Stimulated activated CD8-positive, alpha-beta memory T cell treated with anti-CD3 and anti-CD28 coated beads, Interleukin-7, amount 100 ng/mL, for 48 hours (primary cell): Measurements from ENCODE around the gene CNNM2.
A peak's percentile ranks its signal among the peaks of the same experiment; 100 is the strongest.

Source experiments
- DNase-seq, 2 donors: peaks; one replicate each; pipeline ENCODE4 v3.0.0-alpha.2; 2020; ENCODE audit warnings: low read depth in 1 of 2; ENCODE audit errors: extremely low read depth in 1 of 2

Gene CNNM2

DNA sequence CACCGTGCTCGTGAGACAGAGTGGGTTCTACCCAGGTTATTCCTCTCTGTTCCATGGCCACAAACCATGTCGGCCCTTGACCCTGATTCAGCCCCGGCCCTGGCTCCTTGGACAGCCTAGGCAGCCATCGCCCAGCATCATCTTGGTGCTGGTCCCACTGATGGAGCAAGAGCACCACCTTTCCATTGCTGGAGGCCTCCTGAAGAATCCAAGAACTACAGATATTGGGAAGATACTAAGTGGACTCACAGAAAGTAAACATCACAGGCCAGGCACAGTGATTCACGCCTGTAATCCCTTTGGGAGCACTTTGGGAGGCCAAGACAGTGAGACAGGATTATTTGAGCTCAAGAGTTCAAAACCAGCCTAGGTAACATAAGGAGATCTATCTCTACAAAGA, 149.9 kb downstream of the CNNM2 start:
- DNase-seq: no peak

DNA sequence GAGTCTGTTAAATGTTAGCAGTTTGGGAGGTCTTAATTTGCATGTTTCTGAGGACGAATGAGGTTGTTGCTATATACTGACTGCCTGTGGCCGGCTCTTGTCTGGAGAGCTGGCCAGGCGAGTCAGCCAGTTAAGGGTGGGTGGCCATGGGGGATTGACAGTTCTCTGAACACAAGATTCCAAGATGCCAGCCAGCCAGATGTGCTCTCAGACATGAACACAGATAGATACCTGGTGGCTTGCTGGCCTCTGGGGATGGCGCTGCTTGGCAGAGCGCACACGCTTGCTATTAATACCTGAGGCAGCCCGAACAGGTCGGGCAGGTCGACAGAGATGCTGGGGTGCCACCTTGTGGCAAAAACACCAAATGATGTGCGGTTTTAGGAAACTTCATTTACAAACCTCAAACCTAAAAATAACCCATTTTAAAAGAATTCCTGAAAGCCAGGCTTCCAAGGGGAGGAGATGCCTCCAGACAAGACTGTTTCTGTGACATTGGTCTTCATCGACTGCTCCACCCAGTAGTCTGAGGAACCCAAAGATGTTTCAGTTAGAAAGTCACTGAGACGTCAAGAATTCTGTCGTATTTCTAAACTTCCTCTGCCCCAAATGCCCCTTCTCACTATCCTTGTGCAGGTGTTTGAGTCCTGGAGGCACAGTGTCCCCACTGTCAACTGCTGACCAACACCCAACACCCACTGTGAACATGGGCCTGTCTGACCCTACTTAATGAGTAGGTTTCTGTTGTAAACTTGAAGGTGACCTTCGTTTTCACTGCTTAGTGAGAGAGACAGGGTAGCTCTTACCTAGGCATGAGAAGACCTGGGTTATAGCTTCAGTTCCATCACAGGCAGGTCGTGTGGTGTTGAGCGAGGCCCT, 151.6 kb downstream of the CNNM2 start:
- peak; percentile 22 to 34 for DNase-seq

DNA sequence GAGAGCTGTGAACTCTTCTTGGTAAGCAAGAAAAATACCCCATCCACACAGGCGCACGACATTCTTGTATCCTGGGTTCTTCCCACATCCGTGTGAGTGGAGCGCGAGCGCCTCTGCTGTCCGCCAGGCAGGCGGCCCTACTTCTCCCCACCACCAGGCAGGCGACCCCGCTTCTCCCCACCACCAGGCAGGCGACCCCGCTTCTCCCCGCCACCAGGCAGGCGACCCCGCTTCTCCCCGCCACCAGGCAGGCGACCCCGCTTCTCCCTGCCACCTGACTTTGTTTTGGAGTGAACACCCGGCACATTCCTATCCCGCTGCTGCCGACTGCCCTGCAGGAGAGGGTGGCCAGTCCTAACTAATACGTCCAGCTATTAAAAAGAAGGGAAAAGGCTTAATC, 154.2 kb downstream of the CNNM2 start:
- no peak for DNase-seq

DNA sequence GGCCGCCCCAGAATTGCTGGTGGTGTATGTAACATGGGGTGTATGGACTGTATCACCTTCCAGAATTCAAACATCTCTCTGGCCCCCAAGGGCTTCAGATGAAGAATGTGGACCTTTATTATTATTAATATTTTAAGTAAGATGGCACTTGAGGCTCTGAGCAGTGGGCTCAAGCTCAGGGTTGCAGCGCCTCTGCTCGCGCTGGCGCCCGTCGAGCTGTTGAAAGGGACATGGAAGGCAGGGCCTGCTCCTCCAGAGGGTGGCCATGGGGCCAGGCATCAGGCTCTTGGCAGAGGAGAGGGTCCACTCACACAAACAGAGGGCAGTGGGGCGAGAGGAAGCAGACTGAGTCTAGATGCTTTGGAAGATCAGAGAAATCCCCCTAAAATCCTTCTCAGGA, 154.8 kb downstream of the CNNM2 start:
- DNase-seq: no peak

DNA sequence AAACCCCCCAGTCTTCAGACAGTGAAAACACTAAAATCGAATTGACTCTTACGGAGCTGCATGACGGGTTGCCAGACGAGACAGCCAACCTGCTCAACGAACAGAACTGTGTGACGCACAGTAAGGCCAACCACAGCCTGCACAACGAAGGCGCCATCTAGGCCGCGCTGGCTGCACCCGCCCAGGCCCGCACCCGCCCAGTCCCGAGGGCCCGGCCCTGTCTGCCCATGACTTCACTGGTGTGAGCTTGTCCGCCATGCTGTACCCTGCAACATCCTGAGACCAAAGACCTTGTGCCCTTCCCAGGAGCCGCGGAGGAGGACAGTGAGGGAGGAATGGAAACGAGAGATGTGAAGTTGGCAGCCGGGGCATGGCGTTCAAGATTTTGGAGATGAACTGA, 158.9 kb downstream of the CNNM2 start:
- DNase-seq: no peak

DNA sequence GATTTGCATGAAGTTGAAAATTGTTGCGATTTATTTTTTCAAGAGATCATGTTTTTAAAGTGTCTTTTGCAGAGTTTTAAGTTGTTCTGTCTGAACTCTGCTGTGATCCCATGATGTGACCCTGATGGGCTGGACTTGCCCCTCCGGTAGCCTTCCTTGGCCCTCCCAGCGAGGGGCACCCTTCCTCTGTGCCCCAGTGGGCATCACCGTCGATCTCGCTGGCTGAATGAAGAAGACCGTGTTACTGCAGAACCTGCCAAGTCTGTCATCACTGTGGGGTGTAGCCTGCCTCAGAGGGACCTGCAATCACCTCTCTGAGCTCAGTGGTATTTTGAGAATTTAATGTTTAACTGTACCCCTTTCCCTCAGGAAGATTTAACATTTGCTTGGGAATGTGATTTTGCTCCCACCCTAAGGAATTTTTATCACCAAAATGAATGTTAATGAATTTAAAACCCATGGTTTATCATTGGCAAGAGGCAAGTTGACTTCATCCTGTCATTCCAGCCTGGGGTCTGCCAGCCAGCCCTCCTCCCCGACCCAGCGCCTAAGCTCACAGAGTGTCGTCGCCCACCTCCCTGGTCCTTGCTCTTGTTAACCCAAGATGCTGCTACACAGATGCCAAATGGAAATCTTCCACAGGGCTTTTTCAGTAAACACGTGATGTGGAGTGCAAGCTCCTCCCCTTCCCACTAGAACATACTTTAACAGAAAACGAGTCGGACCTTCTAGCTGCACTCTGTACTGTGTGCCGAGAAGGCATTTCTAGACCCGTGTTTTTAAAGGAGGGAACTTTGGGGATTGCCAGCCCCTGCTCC, 159.6 kb downstream of the CNNM2 start:
- DNase-seq: no peak

DNA sequence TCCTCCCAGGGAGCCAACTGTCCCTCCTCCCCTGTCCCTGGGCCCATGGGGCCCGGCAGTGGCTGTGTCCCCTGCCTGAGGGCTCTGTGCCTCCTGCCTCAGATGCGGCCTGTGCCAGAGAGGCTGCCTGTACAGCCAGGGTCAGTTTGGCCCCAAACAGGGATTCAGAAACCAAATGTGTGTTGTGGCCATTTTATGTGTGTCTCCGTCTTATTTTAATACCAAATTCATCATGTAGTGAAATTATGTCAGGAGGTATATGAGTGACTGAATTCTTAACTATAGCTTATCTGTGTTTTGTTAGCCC, 160.2 kb downstream of the CNNM2 start:
- no peak for DNase-seq

DNA sequence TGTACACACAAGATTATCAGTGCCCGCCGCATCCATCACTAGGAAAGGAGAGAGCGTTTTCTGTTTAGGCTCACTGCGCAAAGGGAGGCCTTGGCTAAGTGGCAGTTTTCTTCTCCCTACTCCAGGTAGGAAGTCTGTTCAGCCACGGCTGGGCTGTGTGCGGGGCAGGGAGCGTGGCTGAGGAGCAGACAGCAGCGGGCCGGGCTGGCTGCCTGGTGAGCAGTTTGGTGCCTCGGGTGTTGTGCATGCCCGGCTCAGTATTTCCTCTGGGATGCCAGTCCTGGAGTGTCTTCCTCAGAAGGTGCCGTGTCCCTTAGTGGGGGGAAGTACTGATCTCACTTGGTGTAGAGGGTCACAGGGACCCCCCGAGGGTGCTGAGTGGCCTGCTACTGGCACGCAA, 160.6 kb downstream of the CNNM2 start:
- no peak for DNase-seq

DNA sequence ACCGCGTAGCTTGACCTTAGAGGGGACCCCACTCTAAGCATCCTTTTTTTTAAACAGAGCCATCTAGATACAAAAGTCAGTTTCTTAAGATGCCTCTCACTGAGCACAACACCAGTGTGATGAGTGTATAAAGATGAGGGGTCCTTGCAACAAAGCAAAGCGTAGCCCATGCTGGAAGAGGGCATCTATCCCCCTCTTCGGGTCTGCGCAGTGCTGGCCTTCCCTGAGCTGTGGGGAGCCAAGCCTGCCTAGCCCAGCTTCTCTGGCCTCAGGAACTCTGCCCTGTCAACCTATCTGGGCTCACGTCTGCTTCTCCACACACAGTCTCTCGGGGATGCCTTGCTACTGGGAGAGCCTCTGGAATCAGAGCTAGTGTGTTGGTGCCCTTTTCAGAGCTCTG, 161.0 kb downstream of the CNNM2 start:
- no peak for DNase-seq

DNA sequence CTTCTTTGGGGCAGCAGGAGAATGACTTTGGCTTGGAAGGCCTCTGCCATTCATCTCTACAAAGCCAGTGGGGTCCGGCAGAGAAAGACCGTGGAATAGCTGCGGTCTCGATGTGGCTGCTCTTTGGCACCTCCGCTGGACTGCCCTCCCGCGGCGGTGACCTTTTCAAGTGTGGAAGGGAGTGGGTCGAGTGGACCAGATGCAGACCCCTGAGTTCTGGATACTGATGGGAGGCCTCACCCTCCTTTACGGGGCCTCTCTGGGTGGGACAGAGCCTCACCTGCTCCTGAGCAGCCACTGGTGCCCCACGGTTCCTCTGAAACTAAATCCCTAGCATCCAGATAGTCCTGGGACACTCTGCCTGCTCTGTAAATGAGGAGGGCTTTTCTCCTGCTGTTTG, 161.9 kb downstream of the CNNM2 start:
- no peak for DNase-seq

DNA sequence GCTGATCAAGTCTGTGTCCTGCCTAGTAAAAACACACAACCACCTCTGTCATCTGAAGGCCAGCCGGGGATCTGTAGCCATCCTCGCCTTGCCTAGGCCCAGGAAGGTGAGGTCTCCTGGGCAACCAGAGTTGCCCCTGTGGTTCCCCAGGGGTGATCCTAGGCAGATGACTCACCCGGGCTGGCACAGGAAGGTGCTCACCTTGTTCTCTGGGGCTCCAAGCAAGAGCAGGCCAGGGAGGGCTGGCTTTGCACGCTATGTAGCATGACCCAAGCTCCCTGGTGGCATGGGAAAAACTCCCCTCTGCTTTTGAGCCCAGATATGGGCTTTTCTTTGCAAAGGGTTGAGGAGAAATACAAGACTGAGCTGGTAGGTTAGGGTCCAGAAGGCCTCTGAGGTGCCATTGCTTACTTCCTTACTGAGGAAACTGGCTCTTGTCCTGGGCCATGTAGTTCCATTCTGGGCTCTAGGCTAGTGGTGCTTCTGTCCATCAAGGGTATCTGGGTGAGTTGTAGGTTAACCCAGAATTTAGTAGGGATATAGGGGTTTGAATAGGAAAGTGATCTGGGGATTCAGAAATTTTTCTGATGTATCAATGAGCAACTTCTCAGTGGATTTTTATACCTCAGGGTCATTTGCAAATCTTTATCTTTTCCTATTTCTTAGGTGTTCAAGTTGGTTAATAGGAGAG, 162.9 kb downstream of the CNNM2 start:
- no peak for DNase-seq

DNA sequence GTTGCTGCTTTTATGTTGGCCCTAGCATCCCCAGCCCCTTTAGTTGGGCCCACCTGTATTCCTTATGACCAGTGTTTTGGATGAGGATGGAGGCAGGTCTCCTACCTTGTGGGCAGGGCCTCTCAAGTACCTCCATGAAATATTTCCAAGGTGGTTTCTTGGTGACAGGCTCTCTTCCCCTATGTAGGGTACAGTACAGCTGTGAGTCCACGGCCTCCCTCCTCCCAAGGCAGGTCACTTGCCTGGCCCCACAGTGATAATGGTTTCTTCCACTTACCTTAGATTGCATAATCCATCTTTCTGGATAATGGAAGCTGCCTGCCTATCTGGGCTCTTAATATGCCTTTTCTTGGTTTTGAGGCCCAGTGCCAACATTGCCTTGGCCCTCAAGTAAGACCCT, 164.6 kb downstream of the CNNM2 start:
- DNase-seq: no peak

DNA sequence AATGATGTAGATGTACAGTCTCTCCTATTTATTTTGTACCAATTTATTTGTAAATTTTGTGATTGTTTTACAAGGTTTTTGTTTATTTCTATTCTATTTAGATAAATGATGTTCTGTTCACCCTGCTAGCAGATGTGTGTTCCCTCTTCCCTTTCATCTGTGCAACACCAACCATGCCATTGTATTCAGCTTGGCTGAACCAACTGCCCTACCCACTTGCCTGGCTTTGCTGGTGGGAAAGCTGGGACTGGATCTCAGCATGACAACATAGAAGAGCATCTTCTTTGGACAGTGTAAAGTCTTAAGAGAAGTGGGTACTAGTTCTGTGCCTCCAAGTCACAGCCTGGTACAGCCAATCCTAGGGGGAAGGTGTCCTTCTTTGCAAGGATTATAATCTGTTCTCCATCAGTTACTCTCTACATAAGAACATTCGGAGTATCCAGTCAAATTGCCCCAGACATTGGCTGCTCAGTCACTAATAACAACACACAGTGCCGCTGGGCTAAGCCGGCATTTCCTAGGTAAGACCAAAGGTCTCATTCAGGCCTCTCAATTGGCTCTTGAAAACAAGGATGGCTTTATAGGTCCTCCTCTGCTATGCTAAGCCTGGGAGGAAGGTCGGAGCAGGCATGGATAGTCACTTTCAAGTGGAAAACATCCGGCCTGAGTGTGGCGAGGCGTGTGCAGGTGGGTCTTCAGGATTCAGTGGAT, 165.3 kb downstream of the CNNM2 start:
- no peak for DNase-seq

DNA sequence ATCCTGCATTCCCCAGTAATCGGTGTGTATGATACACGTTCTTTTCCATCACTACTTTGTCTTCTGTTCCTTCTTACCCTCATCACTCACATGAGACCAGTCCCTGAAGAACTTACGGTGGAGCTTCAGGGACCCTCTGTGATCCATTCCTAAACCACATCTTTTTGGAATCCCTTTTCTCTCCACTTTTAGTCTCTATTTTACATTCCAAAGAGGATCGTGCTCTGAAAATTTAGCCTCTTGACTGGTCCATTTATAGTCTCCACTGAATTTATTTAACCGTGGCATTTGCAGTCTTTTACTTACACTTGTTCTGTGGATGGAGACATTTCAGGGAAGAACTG, 165.9 kb downstream of the CNNM2 start:
- DNase-seq: no peak

DNA sequence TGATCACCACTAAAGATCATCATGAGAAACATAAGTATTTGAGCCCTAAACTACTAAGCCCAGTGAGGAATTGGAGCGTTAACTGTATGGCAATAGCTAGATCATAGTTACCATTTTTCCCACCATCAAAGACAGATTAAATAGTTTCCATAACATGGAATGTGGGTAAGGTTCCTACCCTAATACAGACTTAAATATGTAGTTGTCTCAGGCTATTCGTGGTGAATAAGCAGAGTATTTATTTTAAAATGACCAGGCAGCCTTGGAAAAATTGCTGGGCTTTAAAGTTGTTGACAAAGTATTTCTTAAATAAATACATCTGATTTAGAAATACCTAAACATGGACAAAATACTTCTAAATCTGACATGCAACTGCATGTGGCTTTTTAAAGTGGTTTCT, 168.2 kb downstream of the CNNM2 start:
- no peak for DNase-seq

DNA sequence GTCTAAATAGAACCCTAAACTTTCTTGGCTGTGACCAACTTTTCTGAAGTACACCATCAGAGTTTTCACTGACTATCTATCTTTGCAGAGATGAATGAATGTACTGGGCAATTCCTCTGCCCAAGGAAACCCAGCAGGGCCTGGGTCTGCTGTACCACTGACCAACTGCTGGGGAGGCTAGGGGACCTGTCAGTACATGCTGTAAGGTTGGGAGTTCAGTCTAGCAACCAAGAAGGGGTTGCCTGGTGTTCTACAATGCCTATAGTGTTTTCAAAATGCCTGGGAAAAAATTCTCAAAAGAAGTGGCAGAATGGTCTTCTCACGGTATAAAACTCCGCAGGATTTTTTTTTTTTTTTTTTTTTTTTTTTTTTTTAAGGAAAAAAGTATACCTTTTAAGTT, 168.7 kb downstream of the CNNM2 start:
- DNase-seq: no peak

DNA sequence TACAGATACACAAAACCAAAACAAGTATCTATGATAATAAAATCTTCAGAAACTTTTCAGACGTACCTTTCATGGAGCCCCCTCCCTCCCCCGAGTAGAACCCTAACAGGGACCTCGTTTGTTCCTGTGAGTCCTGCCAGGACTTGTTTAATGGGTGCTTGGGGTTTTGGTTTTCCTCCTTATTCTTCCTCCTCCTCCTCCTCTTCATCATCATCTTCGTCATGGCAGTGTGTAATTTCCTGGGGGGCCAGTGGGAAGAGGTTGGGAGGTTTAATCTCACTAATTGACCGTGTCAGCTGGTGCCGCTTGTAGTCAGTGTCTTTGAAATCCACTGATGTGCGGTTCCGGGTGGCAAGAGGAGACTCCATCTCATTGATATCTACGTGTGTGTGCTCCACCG, 171.4 kb downstream of the CNNM2 start:
- no peak for DNase-seq

DNA sequence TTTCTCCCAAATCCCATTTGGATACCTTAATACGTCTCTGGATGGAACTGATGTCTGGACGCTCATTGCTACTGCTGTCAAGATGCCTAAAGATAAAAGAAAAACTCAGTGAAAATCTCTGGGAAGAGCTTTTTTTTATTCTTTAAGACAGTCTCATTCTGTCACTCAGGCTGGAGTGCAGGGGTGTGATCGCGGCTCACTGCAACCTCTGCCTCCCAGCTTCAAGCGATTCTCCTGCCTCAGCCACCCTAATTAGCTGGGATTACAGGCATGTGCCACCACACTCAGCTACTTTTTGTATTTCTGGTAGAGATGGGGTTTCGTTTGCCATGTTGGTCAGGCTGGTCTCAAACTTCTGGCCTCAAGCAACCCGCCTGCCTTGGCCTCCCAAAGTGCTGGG, 172.8 kb downstream of the CNNM2 start:
- DNase-seq: no peak

DNA sequence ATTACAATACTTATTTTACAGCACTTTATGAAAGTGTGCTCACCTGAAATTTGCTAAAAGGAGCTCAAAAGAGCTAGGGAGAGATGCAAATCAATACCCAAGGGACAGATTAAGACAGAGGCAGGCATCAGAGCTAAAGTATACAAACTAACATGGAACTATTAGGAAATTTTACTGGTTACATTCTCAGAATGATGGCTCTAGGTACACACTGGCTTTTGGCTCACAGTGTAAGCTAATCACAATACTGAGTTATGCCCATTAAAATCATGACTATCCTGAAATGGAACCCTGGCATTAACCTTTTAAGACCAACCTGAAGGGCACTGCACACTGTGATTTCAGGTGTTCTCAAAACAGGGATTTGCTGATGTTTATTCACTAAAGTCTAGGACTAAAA, 176.9 kb downstream of the CNNM2 start:
- DNase-seq: no peak

DNA sequence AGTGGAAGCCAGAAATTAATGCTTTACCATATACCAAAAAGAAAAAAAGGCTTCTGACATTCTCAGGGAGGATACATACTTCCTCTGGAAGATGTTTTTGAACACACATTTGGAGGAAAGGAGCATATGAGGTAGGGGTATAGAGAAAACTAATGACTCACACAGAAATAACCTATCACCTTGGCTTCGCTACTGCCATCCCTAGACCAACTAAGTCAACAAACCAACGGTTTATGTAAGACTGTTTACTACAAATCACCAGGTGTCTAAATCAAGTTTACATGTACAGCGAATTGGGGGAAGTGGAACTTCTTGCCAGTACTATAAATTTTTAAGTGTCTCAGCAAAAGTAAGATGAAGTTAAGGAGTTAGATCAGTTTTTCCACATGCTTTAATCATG, 178.0 kb downstream of the CNNM2 start:
- no peak for DNase-seq

DNA sequence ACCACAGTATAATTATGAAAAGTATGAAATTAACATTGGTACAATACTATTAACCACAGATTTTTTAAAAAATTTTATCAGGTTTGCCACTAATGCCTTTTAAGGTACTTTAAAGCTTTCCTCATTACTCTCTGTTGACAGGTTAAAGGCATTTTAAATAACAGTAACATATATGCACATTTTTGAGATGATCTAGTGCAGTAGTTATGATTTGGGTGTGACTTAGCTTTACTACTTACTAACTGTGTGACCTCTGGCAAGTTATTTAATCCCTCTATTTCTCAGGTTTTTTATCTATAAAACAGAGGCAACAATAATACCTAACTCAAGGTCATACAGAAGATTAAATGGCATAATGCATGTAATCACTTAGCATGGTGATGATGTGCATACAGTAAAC, 180.1 kb downstream of the CNNM2 start:
- no peak for DNase-seq
